CD4-positive, alpha-beta memory T cell (primary cell): Measurements from ENCODE around the gene ACSF2. TPM values are rescaled to one million over a fixed set of nuclear protein-coding genes. Genes with fewer than 3 reads are reported as not detected.

ENCODE experiments used
- CTCF ChIA-PET: fragments of 350-600 bp; sonication (Branson Sonifier 250); formaldehyde crosslinking; loops from one replicate; lab custom pipeline; 2021; ENCODE audit warnings: inconsistent platforms; ENCODE audit not compliant: partially characterized antibody; lab: Charles Lee
- POLR2A ChIA-PET: fragments of 350-600 bp; sonication (Branson Sonifier 250); formaldehyde crosslinking; loops from one replicate; lab custom pipeline; 2021; ENCODE audit not compliant: partially characterized antibody; lab: Charles Lee
- DNase-seq, 5 donors: peaks; one replicate each; pipeline versions ENCODE4 v3.0.0 to v3.0.0-alpha.2; 2020 to 2022; ENCODE audit warnings: mixed read lengths in 1 of 5
- H3K27ac ChIP-seq: one replicate; pipeline ENCODE4 v1.7.0; 2013; ENCODE audit warnings: low read depth, low read length
- H3K27me3 ChIP-seq: 2 replicates; pipeline ENCODE4 v1.7.0; 2013; ENCODE audit warnings: mild to moderate bottlenecking, low read length, moderate library complexity; ENCODE audit not compliant: insufficient read depth
- H3K36me3 ChIP-seq: 2 replicates; pipeline ENCODE4 v1.7.0; 2013; ENCODE audit warnings: mild to moderate bottlenecking, low read length, moderate library complexity; ENCODE audit not compliant: insufficient read depth
- H3K4me1 ChIP-seq: 2 replicates; pipeline ENCODE4 v1.7.0; 2013; ENCODE audit warnings: mild to moderate bottlenecking, low read length, moderate library complexity; ENCODE audit not compliant: insufficient read depth
- H3K4me3 ChIP-seq, 2 donors: one replicate each; pipeline ENCODE4 v1.7.0; 2013; ENCODE audit warnings: low read length in 2 of 2, mild to moderate bottlenecking in 1 of 2
- H3K9me3 ChIP-seq, 2 donors: one replicate each; pipeline ENCODE4 v1.7.0; 2013; ENCODE audit warnings: low read length in 2 of 2, control low read depth in 1 of 2; ENCODE audit not compliant: control insufficient read depth in 1 of 2
- H3K27ac Mint-ChIP-seq, 7 donors: one replicate each; pipeline ENCODE4 v1.8.0; 2020 to 2021; ENCODE audit warnings: mixed read lengths in 7 of 7, mild to moderate bottlenecking in 6 of 7, inconsistent platforms in 3 of 7, moderate library complexity in 3 of 7
- H3K27me3 Mint-ChIP-seq, 2 donors: one replicate each; pipeline ENCODE4 v1.8.0; 2020 to 2021; ENCODE audit warnings: mixed read lengths in 2 of 2
- H3K36me3 Mint-ChIP-seq, 2 donors: one replicate each; pipeline ENCODE4 v1.8.0; 2020 to 2021; ENCODE audit warnings: mixed read lengths in 2 of 2, inconsistent platforms in 1 of 2, mild to moderate bottlenecking in 1 of 2
- H3K4me1 Mint-ChIP-seq, 4 donors: one replicate each; pipeline ENCODE4 v1.8.0; 2020 to 2021; ENCODE audit warnings: mixed read lengths in 4 of 4, mild to moderate bottlenecking in 1 of 4
- H3K4me3 Mint-ChIP-seq, 8 donors: one replicate each; pipeline ENCODE4 v1.8.0; 2020 to 2021; ENCODE audit warnings: mixed read lengths in 8 of 8, mild to moderate bottlenecking in 7 of 8, moderate library complexity in 6 of 8, inconsistent platforms in 3 of 8
- H3K9me3 Mint-ChIP-seq, 8 donors: one replicate each; pipeline ENCODE4 v1.8.0; 2020 to 2021; ENCODE audit warnings: mixed read lengths in 8 of 8, mild to moderate bottlenecking in 5 of 8, inconsistent platforms in 3 of 8, moderate library complexity in 1 of 8
- intact Hi-C: fragments of 100-400 bp; cut with micrococcal nuclease; formaldehyde crosslinking; loops from one replicate; pipeline ENCODE4 v1.15.1; 2023
- polyA plus RNA-seq, 2 donors: library from polyadenylated mRNA; unstranded; fragments of 300-500 nt; fragmentation: Illumina TruSeq; gene quantifications; one replicate each; pipeline ENCODE4 v1.2.3, GENCODE V29; 2021
- total RNA-seq, 2 experiments: library from RNA; stranded (reverse); gene quantifications; one replicate each; pipeline ENCODE4 v1.2.3, GENCODE V29; 2021

ACSF2 gene
- total and polyA plus RNA-seq, 4 experiments from 2014 or later = 1.7 to 24.8 (median 11.6) TPM

DNA sequence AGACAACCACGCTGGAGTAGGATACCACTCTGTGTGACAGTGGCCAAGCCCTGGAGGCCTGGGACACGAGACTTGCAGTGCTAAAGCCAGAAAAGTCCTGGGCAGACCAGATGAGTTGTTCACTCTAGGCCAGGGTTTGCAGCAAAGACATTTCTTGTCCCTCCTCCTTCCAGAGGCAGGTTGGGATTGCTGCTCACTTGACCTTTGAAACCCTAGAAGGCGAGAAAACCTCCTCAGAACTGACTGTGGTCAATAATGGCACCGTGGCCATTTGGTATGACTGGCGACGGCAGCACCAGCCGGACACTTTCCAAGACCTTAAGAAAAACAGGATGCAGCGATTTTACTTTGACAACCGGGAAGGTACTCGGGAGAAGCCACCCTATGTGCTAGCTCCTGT, 96.7 kb downstream of the ACSF2 start:
- H3K27me3 ChIP-seq = no peaks in the 10 kb centered on the region
- ChIA-PET POLR2A (no interaction called here), CTCF (no interaction called here)
- no peak overlapping the region for H3K27ac ChIP-seq
- Mint-ChIP-seq H3K36me3 (no peaks in the 10 kb centered on the region), H3K4me1 (peaks cover 0 to 4% (median 2%) of the 10 kb centered on the region in 4 donors), H3K4me3 (no peak overlapping the region), H3K27me3 (no peaks in the 10 kb centered on the region), H3K9me3 (no peaks in the 10 kb centered on the region), H3K27ac (no peak overlapping the region)
- no peak for DNase-seq
- intact Hi-C loops = no loop called here
- no peaks in the 10 kb centered on the region for H3K9me3 ChIP-seq
- H3K4me1 ChIP-seq = peaks cover 2% of the 10 kb centered on the region
- H3K36me3 ChIP-seq = no peaks in the 10 kb centered on the region
- no peak overlapping the region for H3K4me3 ChIP-seq

DNA sequence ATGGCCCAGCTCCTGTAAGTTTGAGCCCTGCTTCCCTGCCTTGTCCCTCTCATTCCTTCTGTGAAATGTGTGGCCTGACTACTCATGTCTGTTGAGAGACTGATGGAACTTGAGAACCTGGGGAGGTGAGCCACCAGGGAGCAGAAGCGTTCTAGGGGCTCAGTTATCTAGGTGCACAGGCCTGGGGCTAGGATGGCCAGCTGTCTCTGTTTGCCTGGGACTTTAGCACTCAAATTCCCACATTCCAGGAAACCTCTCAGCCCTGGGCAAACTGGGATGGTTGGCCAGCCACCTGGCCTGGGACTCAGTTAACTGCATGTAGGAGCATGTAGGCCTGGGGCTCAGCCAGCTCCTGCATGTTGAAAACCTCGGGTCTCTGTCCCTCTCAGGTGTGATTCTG, 97.2 kb downstream of the ACSF2 start:
- intact Hi-C loops = no loop called here
- DNase-seq = no peak
- no peak overlapping the region for H3K27ac ChIP-seq
- Mint-ChIP-seq H3K4me1 (no peaks in the 10 kb centered on the region), H3K4me3 (no peak overlapping the region), H3K27me3 (peaks cover 0 to under 1% of the 10 kb centered on the region in 2 donors), H3K36me3 (no peaks in the 10 kb centered on the region), H3K9me3 (no peaks in the 10 kb centered on the region), H3K27ac (no peak overlapping the region)
- no peaks in the 10 kb centered on the region for H3K4me1 ChIP-seq
- no peaks in the 10 kb centered on the region for H3K36me3 ChIP-seq
- ChIA-PET POLR2A (no interaction called here), CTCF (no interaction called here)
- H3K9me3 ChIP-seq = no peaks in the 10 kb centered on the region
- H3K27me3 ChIP-seq = no peaks in the 10 kb centered on the region
- H3K4me3 ChIP-seq = no peak overlapping the region

Other genes starting within 250 kb of the ACSF2 start
- 1 to 10 TPM; 1.0 to 1.6 TPM for gene COL1A1, start 224.6 kb upstream of the ACSF2 start, total RNA-seq
- gene COL1A1, start 224.6 kb upstream of the ACSF2 start, polyA plus RNA-seq = not detected
- gene TMEM92, start 151.8 kb upstream of the ACSF2 start, total RNA-seq = not detected
- gene TMEM92, start 151.8 kb upstream of the ACSF2 start, polyA plus RNA-seq = not detected
- 10 to 100 TPM; 37.6 to 41.1 TPM for gene XYLT2, start 80.1 kb upstream of the ACSF2 start, total RNA-seq
- 10 to 100 TPM in 1 of 2 donors, 1 to 10 TPM in 1; 7.7 to 20.8 TPM for gene XYLT2, start 80.1 kb upstream of the ACSF2 start, polyA plus RNA-seq
- gene MRPL27, start 53.0 kb upstream of the ACSF2 start, total RNA-seq = 10 to 100 TPM; 30.0 to 32.9 TPM
- 10 to 100 TPM; 38.4 to 55.8 TPM for gene MRPL27, start 53.0 kb upstream of the ACSF2 start, polyA plus RNA-seq
- under 1 TPM; 0.41 to 0.89 TPM for gene EME1, start 53.0 kb upstream of the ACSF2 start, total RNA-seq
- under 1 TPM in 1 of 2 donors, not detected in 1; 0.13 TPM for gene EME1, start 53.0 kb upstream of the ACSF2 start, polyA plus RNA-seq
- 10 to 100 TPM; 30.3 to 30.7 TPM for gene LRRC59, start 28.7 kb upstream of the ACSF2 start, total RNA-seq
- gene LRRC59, start 28.7 kb upstream of the ACSF2 start, polyA plus RNA-seq = 10 to 100 TPM; 17.8 to 23.9 TPM
- gene CHAD, start 42.7 kb downstream of the ACSF2 start, total RNA-seq = not detected
- under 1 TPM in 1 of 2 donors, not detected in 1; 0.64 TPM for gene CHAD, start 42.7 kb downstream of the ACSF2 start, polyA plus RNA-seq
- gene RSAD1, start 52.6 kb downstream of the ACSF2 start, total RNA-seq = 10 to 100 TPM; 81.1 to 86.0 TPM
- gene RSAD1, start 52.6 kb downstream of the ACSF2 start, polyA plus RNA-seq = 10 to 100 TPM; 58.3 to 72.8 TPM
- gene MYCBPAP, start 82.2 kb downstream of the ACSF2 start, total RNA-seq = 1 to 10 TPM; 5.3 to 6.8 TPM
- gene MYCBPAP, start 82.2 kb downstream of the ACSF2 start, polyA plus RNA-seq = under 1 TPM in 1 of 2 donors, not detected in 1; 0.24 TPM
- not detected for gene EPN3, start 106.5 kb downstream of the ACSF2 start, total RNA-seq
- gene EPN3, start 106.5 kb downstream of the ACSF2 start, polyA plus RNA-seq = not detected
- 10 to 100 TPM; 13.3 to 14.1 TPM for gene SPATA20, start 121.0 kb downstream of the ACSF2 start, total RNA-seq
- gene SPATA20, start 121.0 kb downstream of the ACSF2 start, polyA plus RNA-seq = 1 to 10 TPM; 5.4 to 7.3 TPM
- gene CACNA1G, start 134.5 kb downstream of the ACSF2 start, total RNA-seq = not detected
- gene CACNA1G, start 134.5 kb downstream of the ACSF2 start, polyA plus RNA-seq = not detected
- 1 to 10 TPM in 1 of 2 experiments, under 1 TPM in 1; 0.86 to 1.6 TPM for gene ABCC3, start 208.7 kb downstream of the ACSF2 start, total RNA-seq
- gene ABCC3, start 208.7 kb downstream of the ACSF2 start, polyA plus RNA-seq = not detected